Ammon's horn (tissue), 1 donor: ENCODE results near the gene NKAPD1.
"Not testable (repeated sequence)": the region's sequence is repeated elsewhere in the genome, so short reads cannot be mapped to it uniquely, and the experiment has no call there.

Source experiments
- DNase-seq: peaks from one replicate; pipeline ENCODE4 v3.0.0-alpha.2; 2016; ENCODE audit warnings: low spot score

NKAPD1 gene

DNA sequence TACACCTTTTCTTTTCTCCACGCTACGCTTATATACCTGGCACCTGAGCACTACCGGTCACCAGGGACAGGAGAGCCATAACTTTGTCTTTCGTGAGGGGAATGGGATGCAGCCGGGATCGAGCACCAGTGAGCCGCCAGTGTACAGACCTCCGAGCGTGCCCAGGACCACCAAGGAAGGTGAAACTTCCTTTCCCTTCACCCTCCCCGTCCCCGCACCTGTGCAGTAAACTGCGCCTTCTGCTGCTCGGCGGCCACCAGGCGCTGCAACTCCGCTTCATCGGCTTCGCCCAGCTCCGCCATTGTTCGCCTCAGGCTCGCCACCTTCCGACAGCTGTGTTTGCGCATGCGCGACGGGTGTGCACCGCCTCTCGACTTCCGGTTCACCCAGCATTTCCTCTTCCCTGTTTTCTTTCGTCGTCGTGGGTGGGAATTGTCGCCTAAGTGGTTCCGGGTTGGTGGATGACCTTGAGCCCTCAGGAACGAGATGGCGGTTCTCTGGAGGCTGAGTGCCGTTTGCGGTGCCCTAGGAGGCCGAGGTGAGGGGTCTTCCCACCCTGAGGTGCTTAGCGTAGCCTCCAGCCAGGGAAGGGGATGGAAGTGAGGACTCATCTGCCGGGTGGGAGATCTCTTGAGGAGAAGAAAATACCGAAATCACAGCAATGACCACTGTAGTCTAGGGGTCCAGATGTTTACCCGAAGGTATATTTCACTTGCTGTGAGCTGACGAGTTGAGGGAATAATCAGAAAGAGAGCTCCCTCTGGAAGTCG, 12.5 kb downstream of the NKAPD1 start, which contains the start of the genes SDHD and TIMM8B:
SDHD (plus strand) TSS at position 452 of the 770 bp plus-strand sequence; CDS start at position 487, 35 bp downstream.
TIMM8B (minus strand) TSS at position 335 of the 770 bp plus-strand sequence; CDS start at position 302, 33 bp downstream.
- peak; percentile 98 for DNase-seq

DNA sequence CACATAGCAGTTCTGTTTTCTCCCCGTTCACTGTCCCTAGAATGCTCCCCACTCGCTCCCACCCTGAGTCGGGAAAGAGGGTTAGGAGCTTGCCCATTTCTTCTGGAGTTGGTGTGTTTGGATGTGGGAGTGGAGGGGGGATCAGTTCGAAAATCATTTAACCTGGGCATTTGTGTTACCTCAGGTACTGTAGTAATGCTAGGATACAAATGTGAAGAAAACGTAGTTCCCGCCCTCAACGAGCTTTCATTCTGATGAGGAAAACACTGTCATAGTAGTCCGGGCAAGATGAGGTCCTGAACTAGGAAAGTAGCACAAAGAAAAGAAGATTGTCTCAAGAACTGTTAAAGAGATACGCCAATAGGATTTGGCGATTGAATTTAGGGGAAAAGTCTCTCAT, 13.1 kb downstream of the NKAPD1 start:
- no peak for DNase-seq

DNA sequence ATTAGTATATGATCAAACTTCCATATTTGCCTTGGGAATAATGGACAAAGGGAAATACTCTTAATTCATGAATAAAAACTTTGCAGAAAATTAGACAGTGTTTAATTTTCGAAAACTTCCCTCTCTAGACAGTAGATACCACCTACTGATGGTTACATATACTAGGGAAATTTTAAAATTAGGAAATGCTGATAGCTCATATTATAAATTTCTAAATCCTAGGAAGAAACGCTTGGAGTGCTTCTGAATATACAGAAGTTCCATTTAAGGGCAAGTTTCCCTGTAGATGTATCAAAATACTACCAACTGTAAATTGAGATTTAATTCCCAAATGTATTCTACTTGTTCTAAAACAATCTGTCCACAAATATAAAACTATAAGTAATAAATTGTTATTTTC, 21.2 kb downstream of the NKAPD1 start:
- not testable (repeated sequence) for DNase-seq

DNA sequence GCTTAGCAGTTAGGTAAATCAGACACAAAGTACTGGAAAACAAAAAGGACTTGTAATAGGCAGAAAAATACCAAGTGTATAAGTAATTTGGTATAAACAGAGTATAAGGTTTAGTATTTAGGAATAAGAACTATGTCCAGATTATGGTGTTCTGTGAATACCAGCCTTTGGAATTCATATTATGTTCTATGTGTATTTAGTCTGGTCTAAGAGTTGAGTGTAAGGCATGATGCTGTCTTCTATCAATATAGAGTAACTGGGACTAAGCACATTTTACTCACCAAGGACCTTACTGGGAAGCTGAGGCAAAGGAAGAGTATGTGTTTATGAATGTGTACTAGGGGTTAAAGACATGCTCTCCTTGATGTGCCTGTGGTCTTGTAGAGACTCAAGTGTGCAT, 22.1 kb downstream of the NKAPD1 start:
- DNase-seq = no peak

DNA sequence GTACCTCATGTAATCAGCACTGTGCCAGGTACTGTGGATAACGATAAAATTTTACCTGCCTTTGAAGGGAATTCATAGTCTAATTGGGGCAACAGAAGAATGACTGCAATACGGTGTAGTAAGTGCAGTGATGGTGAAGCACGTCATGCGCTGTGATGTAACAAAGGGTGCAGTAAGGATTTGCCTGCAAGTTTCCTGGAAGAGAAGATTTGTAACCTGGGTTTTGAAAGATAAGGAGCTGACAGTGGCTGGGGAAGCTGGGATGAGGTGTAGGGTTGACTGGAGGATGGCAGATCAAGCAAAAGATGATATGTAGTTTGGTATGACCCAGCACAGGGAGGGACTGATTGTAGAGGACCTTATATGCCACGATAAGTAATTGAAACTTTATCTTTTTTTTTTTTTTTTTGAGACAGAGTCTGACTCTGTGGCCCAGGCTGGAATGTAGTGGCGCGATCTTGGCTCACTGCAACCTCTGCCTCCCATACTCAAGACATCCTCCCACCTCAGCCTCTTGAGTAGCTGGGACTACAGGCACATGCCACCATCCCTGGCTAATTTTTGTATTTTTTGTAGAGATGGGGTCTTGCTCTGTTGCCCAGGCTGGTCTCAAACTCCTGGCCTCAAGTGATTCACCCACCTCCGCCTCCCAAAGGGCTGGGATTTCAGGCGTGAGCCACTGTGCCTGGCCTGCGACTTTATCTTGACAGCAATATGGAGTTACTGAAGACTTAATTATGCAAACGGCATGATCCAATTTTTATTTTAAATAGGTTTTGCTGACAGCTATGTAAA, 23.8 kb downstream of the NKAPD1 start:
- DNase-seq = no peak

DNA sequence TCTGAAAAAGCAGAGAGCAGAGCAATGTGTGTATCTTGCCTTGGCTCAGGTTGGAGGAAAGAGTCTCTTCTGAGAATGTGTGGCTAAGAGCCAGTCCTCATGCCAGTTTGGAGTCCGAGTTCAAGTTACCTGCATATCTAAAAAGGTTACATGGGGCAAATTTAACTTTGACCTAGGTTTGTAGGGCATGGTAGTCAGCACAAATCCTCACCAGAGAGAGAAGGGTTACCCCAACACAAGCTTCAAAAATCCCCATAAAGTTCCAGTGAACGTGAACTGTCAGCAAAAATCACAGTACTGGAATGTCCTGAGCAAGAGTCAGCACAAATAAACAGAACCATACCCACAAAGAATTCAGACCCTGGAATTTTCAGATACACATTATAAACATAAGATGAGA, 26.4 kb downstream of the NKAPD1 start:
- no peak for DNase-seq

DNA sequence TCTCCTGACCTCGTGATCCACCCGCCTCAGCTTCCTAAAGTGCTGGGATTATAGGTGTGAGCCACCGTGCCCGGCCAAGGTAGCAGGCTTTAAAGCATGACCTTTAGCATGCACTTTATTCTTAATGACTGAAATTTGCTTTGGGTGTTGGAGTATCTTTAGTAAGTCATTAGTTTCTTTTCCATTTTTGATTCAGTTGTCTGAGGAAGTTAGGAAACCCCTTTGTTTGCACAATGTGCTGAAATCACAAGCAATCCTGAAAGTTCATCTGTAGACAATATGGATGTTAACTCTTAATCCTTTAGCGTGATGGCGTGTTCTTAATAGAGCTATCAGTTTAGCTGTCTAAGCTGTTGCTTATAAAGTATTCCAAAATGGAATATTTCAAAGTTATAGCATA, 29.3 kb downstream of the NKAPD1 start:
- no peak for DNase-seq

DNA sequence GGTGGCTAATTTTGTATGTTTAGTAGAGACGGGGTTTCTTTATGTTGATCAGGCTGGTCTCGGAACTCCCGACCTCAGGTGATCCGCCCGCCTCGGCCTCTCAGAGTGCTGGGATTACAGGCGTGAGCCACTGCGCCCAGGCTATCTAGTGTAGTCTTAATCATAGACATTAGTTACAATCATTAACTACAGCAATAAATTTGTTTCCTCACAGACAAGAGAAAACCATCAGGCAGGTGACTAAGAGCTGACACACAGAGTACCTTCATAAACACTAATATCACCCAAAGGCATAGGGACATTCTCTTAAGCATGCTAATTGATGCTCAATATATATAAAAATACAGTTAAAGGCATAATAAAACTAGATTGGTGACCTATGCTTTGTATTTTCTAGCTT, 32.0 kb downstream of the NKAPD1 start:
- no peak for DNase-seq

DNA sequence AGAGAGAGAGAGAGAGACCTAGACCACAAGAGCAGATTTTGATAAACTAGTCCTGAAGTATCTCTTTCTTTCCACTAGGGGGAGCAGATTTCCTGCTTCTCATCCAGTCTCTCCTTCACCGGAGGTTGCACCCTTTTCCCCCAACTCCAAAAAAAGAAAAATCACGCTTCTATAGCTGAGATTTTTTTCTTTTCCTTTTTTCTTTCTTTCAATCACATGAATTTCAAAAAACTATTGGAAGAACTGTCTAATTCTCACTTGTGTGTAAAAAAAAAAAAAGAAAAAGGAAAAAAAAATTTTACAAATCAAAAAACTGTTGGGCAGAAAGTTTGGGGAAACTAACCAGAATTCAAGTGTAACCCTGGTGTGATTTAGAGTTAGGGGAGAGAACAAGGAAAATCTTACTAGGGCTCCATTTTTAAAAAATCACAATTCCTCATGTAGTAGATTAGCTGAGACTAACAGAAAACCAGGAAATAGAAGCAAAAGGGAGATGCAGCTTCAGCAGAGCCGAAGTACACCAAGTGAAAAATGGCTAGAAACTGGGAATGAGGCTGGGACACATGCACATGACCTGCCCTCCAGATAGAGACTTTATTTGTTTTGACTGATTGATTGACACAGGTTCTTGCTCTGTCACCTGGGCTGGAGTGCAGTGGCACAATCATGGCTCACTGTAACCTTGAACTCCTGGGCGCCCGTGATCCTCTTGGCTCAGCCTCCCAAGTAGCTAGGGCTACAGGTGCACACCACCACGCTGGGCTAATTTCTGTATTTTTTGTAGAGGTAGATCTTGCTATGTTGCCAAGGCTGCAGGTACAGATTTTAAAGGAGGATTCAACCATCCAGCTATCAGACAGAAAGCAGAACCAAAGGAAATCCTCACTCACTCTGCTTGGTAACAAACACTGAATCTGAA, 39.7 kb downstream of the NKAPD1 start:
- peak; percentile 79 for DNase-seq

DNA sequence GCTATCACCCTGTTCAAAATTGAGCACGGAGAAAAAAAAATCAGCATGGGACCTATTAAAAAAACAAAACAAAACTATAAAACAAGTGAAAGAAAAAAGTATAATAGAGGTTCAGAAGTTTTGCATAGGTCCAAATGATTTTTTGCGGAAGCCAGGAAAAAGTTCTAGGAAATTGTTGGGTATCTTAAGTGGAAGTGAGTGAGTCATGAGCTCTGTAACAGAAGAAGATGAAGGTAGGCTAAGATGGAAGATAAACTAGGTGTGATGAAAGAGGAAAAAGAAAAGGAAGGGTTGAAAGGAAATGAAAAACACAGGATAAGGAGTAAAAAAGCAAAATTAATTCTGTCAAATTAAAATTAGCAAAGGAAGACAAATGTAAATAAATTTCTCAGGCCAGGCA, 40.4 kb downstream of the NKAPD1 start:
- DNase-seq = no peak

DNA sequence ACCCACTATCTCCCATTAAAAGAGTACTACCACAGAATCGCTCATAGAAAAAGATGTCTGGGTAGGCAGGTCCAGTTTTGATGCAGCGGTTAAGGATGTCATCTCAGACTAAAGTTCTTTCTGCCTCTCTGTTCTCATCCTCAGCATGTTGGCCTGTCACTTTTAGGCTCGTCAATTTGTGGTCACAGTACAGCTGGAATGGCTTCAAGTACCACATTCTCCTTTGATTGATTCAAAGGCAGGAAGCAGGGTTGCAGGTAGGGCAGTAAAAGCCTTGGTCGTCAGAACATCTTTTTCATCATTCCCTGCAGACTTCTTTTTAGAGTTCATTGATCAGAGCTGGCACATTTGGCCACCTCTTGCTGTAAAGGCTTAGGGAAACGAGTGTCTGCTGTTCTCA, 41.3 kb downstream of the NKAPD1 start:
- no peak for DNase-seq

DNA sequence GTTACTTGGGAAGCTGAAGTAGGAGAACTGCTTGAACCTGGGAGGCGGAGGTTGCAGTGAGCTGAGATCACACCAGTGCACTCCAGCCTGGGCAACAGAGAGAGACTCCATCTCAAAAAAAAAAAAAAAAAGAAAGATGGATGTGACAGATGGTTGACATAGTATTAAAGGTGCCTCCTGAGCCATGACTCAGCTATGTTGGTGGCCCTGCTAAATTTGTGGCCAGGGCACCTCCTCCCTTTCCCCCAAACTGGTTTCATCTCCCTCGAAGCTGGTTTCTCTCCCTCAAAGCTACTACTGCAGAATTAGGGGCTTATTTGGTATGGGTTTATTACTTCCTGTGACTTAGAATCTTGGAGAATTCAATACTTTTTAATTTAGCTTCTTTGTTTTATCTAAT, 44.1 kb downstream of the NKAPD1 start:
- DNase-seq = no peak

DNA sequence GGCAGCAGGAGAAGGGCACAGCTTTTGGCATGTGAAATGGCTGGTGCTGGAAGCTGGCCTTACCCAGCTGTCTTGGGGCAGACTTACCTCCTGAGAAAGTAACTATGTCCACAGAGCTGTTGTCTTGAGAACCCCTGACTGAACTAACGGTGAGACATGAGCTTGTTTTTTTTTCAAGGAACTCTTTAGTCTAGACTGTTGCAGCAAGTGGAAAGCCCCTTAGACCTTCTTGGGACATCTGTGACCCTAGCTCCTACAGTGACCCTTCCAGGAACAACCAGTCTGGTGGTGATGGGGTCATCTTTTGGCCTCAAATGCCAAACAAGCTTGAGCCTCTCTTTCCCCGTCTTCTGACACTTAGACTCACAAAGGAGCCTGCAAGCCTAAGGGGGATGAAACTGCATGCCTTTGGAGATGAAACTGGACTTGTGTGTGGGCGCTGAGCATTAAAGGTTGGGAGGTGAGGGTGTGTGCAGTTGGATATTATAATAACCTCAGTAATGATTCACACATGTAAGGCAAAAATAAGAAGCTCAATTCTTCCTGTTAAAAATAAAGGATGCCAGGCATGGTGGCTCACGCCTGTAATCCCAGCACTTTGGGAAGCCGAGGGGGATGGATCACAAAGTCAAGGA, 48.0 kb downstream of the NKAPD1 start:
- DNase-seq = no peak

DNA sequence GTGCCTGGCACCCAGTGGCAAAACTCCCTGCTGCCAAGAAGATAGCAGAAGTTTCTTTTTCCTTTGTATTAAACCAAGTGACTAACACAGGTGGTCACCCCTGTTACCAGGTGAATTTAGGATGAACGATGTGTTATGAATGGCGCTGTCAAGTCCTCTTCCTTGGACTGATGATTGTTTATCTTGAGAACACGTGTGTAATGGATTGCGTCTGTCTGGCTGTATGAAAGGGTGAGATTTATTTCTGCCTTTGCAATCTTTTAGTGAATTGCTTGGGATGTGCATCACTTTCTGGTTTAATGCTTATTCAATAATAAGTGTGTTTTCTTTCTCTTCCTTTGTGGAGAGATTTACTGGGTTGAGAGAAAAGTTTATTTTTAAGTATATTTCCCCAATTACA, 49.0 kb downstream of the NKAPD1 start:
- DNase-seq = no peak

DNA sequence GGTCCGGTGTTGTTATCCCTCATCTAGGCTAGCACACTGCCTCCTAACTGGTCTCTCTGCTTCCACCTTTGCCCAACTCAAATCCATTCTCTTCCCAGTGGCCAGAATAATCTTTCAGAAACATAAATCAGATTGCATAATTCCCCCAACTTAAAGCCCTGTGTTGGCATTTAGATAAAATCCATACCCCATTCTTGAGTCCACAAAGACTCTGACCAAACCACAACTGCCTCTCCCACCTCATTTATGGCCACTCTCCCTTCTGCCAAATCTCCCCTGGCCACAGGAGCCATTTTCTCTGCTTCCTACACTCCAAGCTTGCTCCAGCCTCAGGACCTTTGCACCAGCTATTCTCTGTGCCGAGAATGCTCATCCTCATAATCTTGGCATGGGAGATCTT, 53.0 kb downstream of the NKAPD1 start:
- DNase-seq = no peak

DNA sequence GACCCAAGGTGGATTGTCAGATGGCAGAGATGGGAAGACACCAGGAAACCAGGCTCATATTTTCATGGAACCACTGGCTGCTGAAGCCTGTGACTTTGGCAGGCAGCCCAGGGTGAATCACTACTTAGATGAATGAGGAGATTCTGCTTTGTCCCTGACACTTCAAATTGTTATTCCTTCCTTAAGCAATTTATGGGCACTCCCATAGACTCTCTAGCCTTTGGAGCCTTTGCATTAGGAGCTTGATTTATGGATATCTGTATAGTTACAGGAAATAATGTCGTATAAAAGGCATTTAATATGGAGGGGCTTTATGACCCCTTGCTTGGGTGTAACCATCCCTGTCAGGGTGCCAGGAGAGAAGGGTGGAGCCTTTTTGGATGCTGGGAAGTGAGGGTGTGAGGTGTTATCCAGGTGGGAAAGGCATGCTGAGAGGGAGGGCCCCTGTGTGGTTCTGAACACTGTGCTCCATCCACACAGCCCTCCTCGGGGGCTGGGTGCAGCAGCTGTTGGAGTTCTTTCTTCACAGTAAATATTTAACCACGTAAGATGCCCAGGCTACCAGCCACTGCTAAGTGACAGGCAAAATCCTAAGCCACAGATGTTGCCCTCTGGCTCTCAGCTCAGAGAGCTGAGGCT, 54.5 kb downstream of the NKAPD1 start:
- DNase-seq = peak; percentile 53

DNA sequence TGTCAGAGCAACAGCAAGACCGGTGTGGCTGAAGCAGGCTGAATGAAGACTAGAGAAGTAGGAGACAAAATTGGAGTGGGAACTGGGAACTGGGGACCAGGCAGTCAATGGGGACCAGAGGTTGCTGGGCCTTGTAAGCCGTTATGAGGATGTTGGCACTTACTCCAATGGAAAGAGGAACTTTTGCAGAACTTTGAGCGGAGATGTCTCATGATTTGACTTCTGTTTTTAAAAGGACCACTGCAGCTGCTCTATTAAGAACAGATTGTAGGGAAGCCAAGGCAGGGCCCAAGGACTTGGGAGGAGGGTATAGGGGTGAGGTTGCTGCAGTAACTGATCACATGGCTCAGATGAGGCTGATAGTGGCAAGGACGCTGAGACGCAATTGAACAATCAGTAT, 55.6 kb downstream of the NKAPD1 start:
- DNase-seq = peak; percentile 70

DNA sequence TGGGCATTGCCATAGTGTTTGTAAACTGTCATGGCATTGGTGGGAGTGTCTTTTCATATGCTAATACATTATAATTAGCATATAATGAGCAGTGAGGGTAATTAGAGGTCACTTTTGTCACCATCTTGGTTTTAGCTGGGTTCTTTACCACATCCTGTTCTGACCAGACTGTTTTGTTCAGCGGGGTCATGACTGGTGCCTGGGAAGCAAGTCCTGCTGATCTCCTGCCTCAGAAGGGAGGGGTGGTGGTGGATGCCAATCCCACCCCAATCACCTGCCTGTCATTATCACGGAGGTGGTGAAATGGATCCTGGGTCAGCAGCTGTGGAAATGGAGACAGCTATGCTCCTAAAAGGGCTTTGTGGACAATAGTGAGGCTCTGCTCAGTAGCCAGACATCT, 58.6 kb downstream of the NKAPD1 start:
- DNase-seq = no peak

DNA sequence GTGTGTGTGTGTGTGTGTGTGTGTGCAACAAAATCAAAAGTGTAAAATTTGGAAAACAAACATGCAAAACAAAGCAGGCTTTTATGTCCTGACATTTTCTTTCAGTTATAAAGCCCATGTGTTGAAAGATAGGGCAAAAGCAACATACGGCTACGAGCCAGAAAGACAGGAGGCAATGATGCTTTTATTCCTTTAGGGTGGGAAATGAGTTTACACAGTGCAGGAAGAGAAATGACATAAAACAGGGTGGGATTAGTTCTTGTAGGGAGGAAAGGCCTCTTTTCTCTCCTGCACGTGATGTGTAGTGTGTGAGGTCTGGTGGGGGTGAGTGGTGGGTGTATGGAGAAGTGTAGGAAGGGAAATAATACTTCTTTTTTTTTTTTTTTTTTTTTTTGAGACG, 60.4 kb downstream of the NKAPD1 start:
- no peak for DNase-seq
